Esophagus muscularis mucosa (tissue), 4 donors: ENCODE results near the gene UTP11. TPM values are rescaled to one million over a fixed set of nuclear protein-coding genes. Genes with fewer than 3 reads are reported as not detected.

Source experiments
- DNase-seq: peaks from one replicate; pipeline ENCODE4 v3.0.0-alpha.2; 2017; ENCODE audit errors: extremely low spot score
- H3K27ac ChIP-seq, 4 donors: fragments of 200-600 bp; sonication (generic); replicated peaks in 1 of 4; 1 replicate in 3 of 4; 2 replicates in 1 of 4; pipeline ENCODE4 v1.5.1; 2016 to 2019; ENCODE audit warnings: mild to moderate bottlenecking in 1 of 4
- H3K27me3 ChIP-seq, 4 donors: fragments of 200-600 bp; sonication (generic); one replicate each; pipeline versions ENCODE4 v1.5.1 to v1.6.0; 2016 to 2019
- H3K36me3 ChIP-seq, 4 donors: fragments of 200-600 bp; sonication (generic); one replicate each; pipeline ENCODE4 v1.5.1; 2016 to 2019
- H3K4me1 ChIP-seq, 4 donors: fragments of 200-600 bp; sonication (generic); one replicate each; pipeline ENCODE4 v1.5.1; 2016 to 2019
- H3K4me3 ChIP-seq, 4 donors: fragments of 200-600 bp; sonication (generic); 1 replicate in 2 of 4; 2 replicates in 2 of 4; pipeline ENCODE4 v1.5.1; 2016 to 2019; ENCODE audit warnings: mild to moderate bottlenecking in 4 of 4, moderate library complexity in 1 of 4
- H3K9me3 ChIP-seq, 4 donors: fragments of 200-600 bp; sonication (generic); 1 replicate in 3 of 4; 2 replicates in 1 of 4; pipeline ENCODE4 v1.5.1; 2016 to 2019
- CTCF ChIP-seq, 3 experiments: fragments of 200-600 bp in 2 of 3; fragments of 450-650 bp in 1 of 3; sonication (generic) in 2 of 3; IDR thresholded peaks; one replicate each; pipeline ENCODE4 v1.5.1; 2017 to 2019; ENCODE audit warnings: antibody characterized with exemption in 3 of 3, mild to moderate bottlenecking in 2 of 3, moderate library complexity in 1 of 3
- EP300 ChIP-seq: sonication (generic); formaldehyde crosslinking; IDR thresholded peaks from one replicate; pipeline ENCODE4 v1.6.1; 2017; ENCODE audit warnings: antibody characterized with exemption
- POLR2AphosphoS5 ChIP-seq, 2 donors: sonication (generic); formaldehyde crosslinking; IDR thresholded peaks; one replicate each; pipeline ENCODE4 v1.6.1; 2017; ENCODE audit warnings: antibody characterized with exemption in 2 of 2
- WGBS: methylation state at CpG from one replicate; pipeline ENCODE4 v1.1.5; 2018; 5-methylcytosine and 5-hydroxymethylcytosine counted together
- intact Hi-C: fragments of 100-400 bp; cut with DNase I; formaldehyde crosslinking; loops from one replicate; pipeline ENCODE4 v1.15.1; 2023
- small RNA-seq, 3 donors: library from RNA; depleted of rRNA; stranded (forward); fragments of <200 nt; gene quantifications; one replicate each; pipeline ENCODE3, GENCODE V24; 2016
- total RNA-seq, 4 donors: library from RNA; depleted of rRNA; stranded (reverse); fragments of >200 nt; gene quantifications; one replicate each; pipeline versions ENCODE4 v1.1.0 to v1.2.1, GENCODE V29; 2016

UTP11 gene
- total RNA-seq, 4 donors from 2014 or later: 39.7 to 55.8 (median 42.4) TPM

- Histone ChIP-seq H3K9me3 (no peaks in the 10 kb centered on the region), H3K36me3 (no peaks in the 10 kb centered on the region), H3K27me3 (peaks cover 0 to 65% (median 2%) of the 10 kb centered on the region in 4 donors), H3K4me1 (no peaks in the 10 kb centered on the region), H3K4me3 (no peak overlapping the region), H3K27ac (no peak overlapping the region)
- DNase-seq: no peak
- intact Hi-C loops: no loop called here
- no peak for TF ChIP-seq POLR2AphosphoS5 (IDR thresholded peaks at IDR 0.05)
- TF ChIP-seq EP300: no peak
- 40% methylated on average over 9 of the region's 9 CpGs for WGBS
Observed at GRCh38 chr1:38073534-38074301, 61.2 kb downstream of the UTP11 start.

GRCh38 chr1:38074302-38074677, 61.8 kb downstream of the UTP11 start:
- no peaks in the 10 kb centered on the region for H3K36me3 ChIP-seq
- H3K27me3 ChIP-seq: peaks cover 0 to 59% (median 2%) of the 10 kb centered on the region in 4 donors
- no peaks in the 10 kb centered on the region for H3K4me1 ChIP-seq
- no peaks in the 10 kb centered on the region for H3K9me3 ChIP-seq
- intact Hi-C loops: no loop called here
- no peak for DNase-seq
- TF ChIP-seq POLR2AphosphoS5 (IDR thresholded peaks at IDR 0.05): no peak
- TF ChIP-seq CTCF (IDR thresholded peaks at IDR 0.05): no peak
- TF ChIP-seq EP300: no peak
- H3K4me3 ChIP-seq: no peak overlapping the region
- H3K27ac ChIP-seq: no peak overlapping the region
- WGBS: 74% methylated on average over 4 of the region's 4 CpGs

Small RNAs within 50 kb of the gene (small RNA-seq; reads per million reads assigned to genes)
- gene RNU6-510P: 0 reads per million in 3 donors

Other genes starting within 250 kb of the UTP11 start
- gene EPHA10, start 247.6 kb upstream of the UTP11 start, total RNA-seq: under 1 TPM; 0.17 to 0.83 (median 0.39) TPM
- gene MANEAL, start 218.9 kb upstream of the UTP11 start, total RNA-seq: 1 to 10 TPM; 1.2 to 3.3 (median 1.5) TPM
- gene C1orf122, start 204.9 kb upstream of the UTP11 start, total RNA-seq: 100 to 1,000 TPM in 1 of 4 donors, 10 to 100 TPM in 3; 69.9 to 103 (median 94.3) TPM
- gene YRDC, start 204.5 kb upstream of the UTP11 start, total RNA-seq: 10 to 100 TPM; 10.8 to 19.1 (median 14.3) TPM
- 1 to 10 TPM; 4.0 to 7.4 (median 6.7) TPM for gene MTF1, start 153.1 kb upstream of the UTP11 start, total RNA-seq
- gene INPP5B, start 65.7 kb upstream of the UTP11 start, total RNA-seq: 10 to 100 TPM; 31.1 to 38.9 (median 36.8) TPM
- 10 to 100 TPM; 38.2 to 42.4 (median 40.6) TPM for gene SF3A3, start 22.7 kb upstream of the UTP11 start, total RNA-seq
- gene FHL3, start 7.2 kb upstream of the UTP11 start, total RNA-seq: 10 to 100 TPM; 38.3 to 76.9 (median 52.9) TPM
- gene POU3F1, start 34.1 kb downstream of the UTP11 start, total RNA-seq: 1 to 10 TPM in 1 of 4 donors, under 1 TPM in 2, not detected in 1; 0.29 to 1.3 (median 0.33) TPM